PFSK-1 (cell line): Measurements from ENCODE around the gene SORBS1.

ENCODE experiments used
- POLR2AphosphoS5 ChIP-seq: IDR thresholded peaks from 2 replicates; pipeline ENCODE4 v1.6.1; 2012; ENCODE audit warnings: low read depth, mild to moderate bottlenecking, control low read depth, low read length, moderate library complexity
- TAF1 ChIP-seq: IDR thresholded peaks from 2 replicates; pipeline ENCODE4 v1.6.1; 2012; ENCODE audit warnings: low read length, control low read depth, borderline replicate concordance; ENCODE audit not compliant: insufficient read depth

DNA sequence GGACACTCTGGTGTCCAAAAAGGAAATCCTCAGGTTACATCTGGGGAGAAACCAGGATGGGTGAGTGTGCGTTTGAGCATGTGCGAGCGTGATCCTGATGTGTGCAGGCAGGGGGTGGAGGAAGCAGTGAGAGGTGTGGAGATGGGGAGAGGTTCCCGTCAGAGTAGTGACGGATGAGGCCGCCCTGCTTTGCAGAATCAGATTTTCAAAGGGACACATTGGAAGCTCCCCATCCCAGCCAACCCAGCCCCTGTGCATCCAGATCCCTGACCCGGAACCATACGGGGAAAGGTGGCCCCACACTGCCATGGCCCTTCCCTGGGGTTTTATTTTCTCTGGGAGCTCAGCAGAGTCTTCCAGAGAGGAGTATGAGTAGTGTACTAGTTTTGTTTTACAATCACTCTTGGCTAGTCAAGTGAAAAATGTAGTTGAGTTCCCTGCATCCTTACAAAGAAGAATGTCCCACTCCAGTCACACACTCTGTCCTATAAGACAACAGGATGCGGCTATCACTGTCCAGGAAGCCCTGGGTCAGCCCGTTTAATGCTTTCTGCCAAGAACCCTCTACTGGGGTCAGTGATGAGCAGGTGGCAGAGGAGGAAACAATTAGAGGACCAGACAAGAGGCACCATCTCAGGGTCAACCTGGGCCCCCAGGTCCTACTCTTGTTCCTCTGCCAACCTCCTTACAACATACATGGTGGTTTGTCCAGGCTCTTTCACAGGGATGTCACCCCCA, 223.6 kb downstream of the SORBS1 start:
- TF ChIP-seq POLR2AphosphoS5 (no peak), TAF1 (no peak)
